Measurements from ENCODE around the gene CDCA5. TPM values are rescaled to one million over a fixed set of nuclear protein-coding genes. Genes with fewer than 3 reads are reported as not detected.

Gene CDCA5
- total RNA-seq, 4 donors from 2014 or later, result 0.94 to 27.2 (median 6.4) TPM

DNA sequence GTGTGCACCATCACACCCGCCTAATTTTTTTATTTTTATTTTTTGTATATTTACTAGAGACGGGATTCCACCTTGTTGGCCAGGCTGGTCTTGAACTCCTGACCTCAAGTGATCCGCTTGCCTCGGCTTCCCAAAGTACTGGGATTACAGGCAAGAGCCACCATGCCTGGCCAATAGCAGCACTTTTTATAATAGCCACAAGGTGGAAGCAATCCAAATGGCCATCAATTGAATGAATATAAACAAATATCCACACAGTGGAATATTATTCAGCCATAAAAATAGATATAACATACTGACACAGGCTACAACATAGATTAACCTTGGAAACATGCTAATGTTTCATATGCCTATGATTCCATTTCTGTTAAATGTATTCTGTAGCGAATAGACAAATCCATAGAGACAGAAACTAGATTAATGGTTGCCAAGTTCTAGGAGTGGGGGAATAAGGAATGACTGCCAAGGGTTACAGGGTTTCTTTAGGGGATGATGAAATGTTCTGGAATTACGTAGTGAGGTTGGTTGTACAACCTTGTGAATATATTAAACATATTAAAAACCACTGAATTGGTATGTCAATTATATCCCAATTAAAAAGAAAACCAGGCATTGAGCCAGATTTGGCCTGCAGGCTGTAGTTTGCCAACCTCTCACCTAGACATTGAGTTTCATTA, 17.0 kb upstream of the CDCA5 start:
- Histone ChIP-seq H3K4me1 (peaks cover 4 to 9% (median 7%) of the 10 kb centered on the region in 4 donors), H3K27ac (no peak overlapping the region)

DNA sequence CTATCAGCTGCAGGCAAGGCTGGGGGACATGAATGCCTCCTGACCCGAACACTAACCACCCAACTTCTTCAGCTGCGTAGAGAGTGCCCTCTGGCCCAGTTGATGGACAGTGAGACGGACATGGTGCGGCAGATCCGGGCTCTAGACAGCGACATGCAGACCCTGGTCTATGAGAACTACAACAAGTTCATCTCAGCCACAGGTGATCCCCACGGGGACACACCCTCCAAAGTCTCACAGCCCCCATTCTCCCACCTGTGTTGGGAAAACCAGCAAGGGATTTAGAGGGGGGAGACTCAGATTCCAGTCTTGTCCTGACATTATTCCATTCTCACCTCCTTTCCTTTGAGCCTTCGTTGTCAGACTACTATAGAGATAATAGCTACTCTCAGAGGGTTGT, 13.1 kb upstream of the CDCA5 start:
- Histone ChIP-seq H3K4me1 (peaks cover 4 to 9% (median 7%) of the 10 kb centered on the region in 4 donors), H3K27ac (peak overlapping the region; percentile 88 to 94 (median 92)), H3K36me3 (peaks cover 0 to 16% (median 0%) of the 10 kb centered on the region in 3 donors), H3K27me3 (no peaks in the 10 kb centered on the region), H3K9me3 (no peaks in the 10 kb centered on the region), H3K4me3 (peak overlapping the region; percentile 63 to 91 (median 82))
- TF ChIP-seq, protein P1, sequence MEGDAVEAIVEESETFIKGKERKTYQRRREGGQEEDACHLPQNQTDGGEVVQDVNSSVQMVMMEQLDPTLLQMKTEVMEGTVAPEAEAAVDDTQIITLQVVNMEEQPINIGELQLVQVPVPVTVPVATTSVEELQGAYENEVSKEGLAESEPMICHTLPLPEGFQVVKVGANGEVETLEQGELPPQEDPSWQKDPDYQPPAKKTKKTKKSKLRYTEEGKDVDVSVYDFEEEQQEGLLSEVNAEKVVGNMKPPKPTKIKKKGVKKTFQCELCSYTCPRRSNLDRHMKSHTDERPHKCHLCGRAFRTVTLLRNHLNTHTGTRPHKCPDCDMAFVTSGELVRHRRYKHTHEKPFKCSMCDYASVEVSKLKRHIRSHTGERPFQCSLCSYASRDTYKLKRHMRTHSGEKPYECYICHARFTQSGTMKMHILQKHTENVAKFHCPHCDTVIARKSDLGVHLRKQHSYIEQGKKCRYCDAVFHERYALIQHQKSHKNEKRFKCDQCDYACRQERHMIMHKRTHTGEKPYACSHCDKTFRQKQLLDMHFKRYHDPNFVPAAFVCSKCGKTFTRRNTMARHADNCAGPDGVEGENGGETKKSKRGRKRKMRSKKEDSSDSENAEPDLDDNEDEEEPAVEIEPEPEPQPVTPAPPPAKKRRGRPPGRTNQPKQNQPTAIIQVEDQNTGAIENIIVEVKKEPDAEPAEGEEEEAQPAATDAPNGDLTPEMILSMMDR (IDR thresholded peaks at IDR 0.05), result no peak
- TF ChIP-seq POLR2A (IDR thresholded peaks at IDR 0.05), result no peak
- no peak for DNase-seq

More for the DNA sequence above, 17.0 kb upstream of the CDCA5 start:
- no peaks in the 10 kb centered on the region for H3K27me3 ChIP-seq
- H3K4me3 ChIP-seq, result no peak overlapping the region
- TF ChIP-seq, protein P1 (IDR thresholded peaks at IDR 0.05), result no peak
- TF ChIP-seq POLR2A (IDR thresholded peaks at IDR 0.05), result no peak
- DNase-seq, result no peak
- peaks cover 0 to 27% (median 0%) of the 10 kb centered on the region in 3 donors for H3K36me3 ChIP-seq
- H3K9me3 ChIP-seq, result no peaks in the 10 kb centered on the region

DNA sequence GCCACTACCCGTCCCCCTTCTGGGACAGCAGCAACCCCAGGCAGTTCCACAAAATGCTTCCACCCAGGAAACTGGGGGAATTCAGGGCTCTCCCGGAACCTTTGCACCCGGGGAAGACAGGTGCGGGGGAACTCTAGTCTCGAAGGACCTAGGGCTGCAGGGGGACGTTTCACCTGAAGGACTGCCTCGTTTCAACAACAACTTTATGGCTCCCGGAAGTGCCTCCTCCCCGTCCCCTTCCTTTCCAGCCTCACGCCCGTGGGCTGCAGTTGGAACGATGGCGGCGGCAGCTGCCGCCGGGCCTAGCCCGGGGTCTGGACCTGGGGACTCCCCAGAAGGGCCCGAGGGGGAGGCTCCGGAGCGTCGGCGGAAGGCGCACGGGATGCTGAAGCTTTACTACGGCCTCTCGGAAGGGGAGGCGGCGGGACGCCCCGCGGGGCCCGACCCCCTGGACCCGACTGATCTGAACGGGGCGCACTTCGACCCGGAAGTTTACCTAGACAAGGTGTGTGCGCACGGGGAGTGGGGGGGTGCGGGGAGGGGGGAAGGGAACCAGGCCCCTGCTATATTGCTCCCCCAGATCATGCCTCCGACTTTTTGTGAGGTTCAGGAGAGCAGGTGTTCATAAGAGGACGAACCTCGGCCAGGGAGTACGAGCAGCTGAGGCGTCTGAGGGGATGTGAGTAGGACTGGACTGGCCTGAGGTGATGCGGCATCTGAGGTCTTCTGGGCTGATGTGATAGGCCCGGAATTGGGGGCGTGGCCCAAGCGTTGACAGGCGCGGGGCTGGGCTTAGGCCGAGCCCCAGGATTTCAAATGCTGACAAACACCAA, 12.3 kb upstream of the CDCA5 start, which contains the start of gene VPS51:
Gene VPS51 (plus strand): TSS at position 241 of the 833 bp plus-strand sequence. CDS start 37 bp downstream, at position 278.
- peak; percentile 54 to 56 for TF ChIP-seq POLR2A (IDR thresholded peaks at IDR 0.05)
- TF ChIP-seq, protein P1 (IDR thresholded peaks at IDR 0.05), result peak in 4 of 6 experiments; percentile 27 to 42 (median 30)
- Histone ChIP-seq H3K9me3 (no peaks in the 10 kb centered on the region), H3K36me3 (peaks cover 0 to 16% (median 0%) of the 10 kb centered on the region in 3 donors), H3K4me3 (peak within 1 kb of the TSS; percentile 63 to 91 (median 82)), H3K27ac (peak within 1 kb of the TSS; percentile 88 to 94 (median 92)), H3K4me1 (peaks cover 4 to 9% (median 7%) of the 10 kb centered on the region in 4 donors), H3K27me3 (no peaks in the 10 kb centered on the region)
- DNase-seq, result peak; percentile 92 to 96 (median 92)

DNA sequence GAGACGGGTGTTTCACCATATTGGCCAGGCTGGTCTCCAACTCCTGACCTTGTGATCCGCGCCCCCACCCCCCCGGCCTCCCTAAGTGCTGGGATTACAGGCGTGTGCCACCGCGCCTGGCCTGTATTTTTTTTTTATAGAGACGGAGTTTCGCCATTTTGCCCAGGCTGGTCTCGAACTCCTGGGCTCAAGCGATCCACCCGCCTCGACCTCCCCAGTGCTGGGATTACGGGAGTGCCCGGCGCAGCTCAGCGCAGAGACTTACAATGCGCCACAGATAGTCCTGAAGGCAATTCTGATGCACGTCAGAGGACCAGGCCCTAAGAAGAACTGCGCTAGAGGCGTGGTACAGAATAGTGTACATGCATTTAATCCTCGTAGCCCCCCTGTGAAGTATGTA, 11.6 kb upstream of the CDCA5 start:
- TF ChIP-seq, protein P1 (IDR thresholded peaks at IDR 0.05), result no peak
- no peak for TF ChIP-seq POLR2A (IDR thresholded peaks at IDR 0.05)
- peak overlapping the region; percentile 88 to 94 (median 92) for H3K27ac ChIP-seq
- peaks cover 4 to 9% (median 7%) of the 10 kb centered on the region in 4 donors for H3K4me1 ChIP-seq
- peaks cover 0 to 16% (median 0%) of the 10 kb centered on the region in 3 donors for H3K36me3 ChIP-seq
- peak overlapping the region in 3 of 4 donors; percentile 78 to 91 (median 87) for H3K4me3 ChIP-seq
- no peaks in the 10 kb centered on the region for H3K9me3 ChIP-seq
- no peaks in the 10 kb centered on the region for H3K27me3 ChIP-seq
- DNase-seq, result peak in 1 of 3 donors; percentile 45

DNA sequence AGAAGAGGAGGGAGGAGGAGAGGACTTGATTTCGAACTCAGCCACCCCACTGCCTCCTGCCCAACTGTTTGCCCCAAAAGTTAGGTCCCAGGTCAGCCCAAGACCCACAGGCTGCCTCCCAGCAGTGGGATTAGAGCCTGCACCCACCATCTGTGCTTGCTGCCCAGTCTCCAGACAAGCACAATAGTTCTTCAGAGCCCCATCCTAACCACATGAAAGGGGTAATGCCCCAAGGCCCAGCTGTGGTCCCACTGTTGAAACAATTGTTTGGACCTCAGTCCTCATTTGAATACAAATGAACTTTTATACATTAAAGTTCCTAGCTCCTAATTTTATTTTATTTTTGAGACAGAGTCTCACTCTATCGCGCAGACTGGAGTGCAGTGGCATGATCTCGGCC, 6.8 kb upstream of the CDCA5 start:
- no peak overlapping the region for H3K27ac ChIP-seq
- no peaks in the 10 kb centered on the region for H3K27me3 ChIP-seq
- peaks cover 0 to 39% (median 0%) of the 10 kb centered on the region in 3 donors for H3K36me3 ChIP-seq
- H3K4me3 ChIP-seq, result no peak overlapping the region
- H3K4me1 ChIP-seq, result no peaks in the 10 kb centered on the region
- TF ChIP-seq, protein P1 (IDR thresholded peaks at IDR 0.05), result no peak
- no peak for TF ChIP-seq POLR2A (IDR thresholded peaks at IDR 0.05)
- DNase-seq, result no peak
- no peaks in the 10 kb centered on the region for H3K9me3 ChIP-seq

All from Peyer's patch (tissue), 4 donors.